CD4-positive, alpha-beta T cell treated with Interleukin-15 for 4 hours (primary cell): ENCODE results near the gene LAMB4.

Source experiments
- DNase-seq: peaks from one replicate; pipeline ENCODE4 v3.0.0-alpha.2; 2020; ENCODE audit warnings: low spot score

LAMB4 gene

DNA sequence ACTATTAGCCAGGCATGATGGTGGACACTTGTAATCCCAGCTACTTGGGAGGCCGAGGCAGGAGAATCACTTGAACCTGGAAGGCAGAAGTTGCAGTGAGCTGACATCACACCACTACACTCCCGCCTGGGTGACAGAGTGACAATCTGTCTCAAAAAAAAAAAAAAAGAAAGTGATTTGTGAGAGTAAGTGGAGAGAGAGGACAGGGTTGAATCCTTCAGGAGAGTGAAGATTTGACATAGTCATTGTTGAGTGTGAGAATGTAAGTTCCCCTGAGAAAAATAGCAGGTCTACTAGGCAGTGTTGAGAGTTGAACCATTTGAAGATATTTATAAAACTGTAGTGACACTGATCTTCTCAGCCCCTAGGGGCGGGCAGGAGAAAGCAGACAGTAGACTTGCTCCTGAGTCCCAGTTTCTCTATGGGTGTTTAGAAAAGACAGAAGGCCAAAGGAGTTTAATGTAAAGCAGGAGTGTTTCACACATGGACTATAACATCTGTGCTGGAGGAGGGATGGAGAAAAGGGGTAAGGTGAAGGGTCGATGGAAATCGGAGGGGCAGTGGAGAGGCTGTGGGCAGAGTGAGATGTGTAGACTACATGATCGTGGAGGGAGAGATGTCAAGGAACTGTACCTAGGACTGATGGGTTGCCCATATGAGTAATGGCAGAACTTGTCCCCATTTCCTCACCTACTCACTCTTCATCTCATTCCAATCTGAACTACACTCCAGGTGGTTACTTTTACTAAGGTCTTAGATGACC, 13.7 kb upstream of the LAMB4 start:
- DNase-seq = no peak

DNA sequence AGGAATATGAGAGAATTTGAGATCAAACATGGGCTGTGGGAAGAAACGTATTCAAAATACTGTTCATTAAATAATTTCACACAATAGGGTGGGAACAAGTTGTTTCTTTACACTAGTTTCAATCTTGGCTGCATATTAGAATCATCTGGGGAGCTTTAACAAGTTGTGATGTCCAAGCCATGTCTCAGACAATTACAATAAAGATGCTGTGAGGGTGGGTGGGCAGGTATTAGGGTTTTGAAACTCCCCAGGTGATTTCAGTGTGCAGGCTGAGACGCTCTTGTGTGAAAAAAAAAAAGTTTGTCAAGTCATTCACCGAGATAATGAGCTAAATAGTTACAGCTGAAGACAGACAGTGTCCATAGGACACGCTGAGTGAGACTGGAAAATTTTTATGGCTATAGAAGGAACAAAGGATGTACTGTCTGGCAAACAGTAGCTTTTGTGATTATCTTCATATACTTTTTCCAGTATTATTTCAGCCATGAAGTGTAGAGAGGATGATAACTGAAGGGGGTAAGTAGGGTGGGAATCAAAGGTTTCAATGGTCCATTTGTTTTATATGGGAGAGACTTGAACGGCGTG, 12.6 kb upstream of the LAMB4 start:
- no peak for DNase-seq

DNA sequence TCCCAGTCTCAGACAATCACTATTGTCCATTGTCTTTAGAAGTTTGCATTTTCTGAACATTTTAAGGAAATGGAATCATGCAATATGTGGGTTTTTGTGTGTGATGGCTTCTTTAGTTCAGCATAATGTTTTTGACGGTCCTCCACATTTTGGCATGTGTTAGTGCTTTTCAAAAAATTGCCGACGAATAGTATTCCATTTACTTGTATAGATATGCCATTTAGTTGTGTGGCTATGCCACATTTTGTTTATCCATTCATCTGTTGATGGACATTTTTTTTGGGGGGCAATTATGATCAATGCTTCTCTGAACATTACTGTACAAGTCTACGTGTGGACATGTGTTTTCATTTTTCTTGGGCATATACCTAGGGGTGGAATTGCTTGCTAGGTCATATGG, 12.0 kb upstream of the LAMB4 start:
- DNase-seq = no peak

DNA sequence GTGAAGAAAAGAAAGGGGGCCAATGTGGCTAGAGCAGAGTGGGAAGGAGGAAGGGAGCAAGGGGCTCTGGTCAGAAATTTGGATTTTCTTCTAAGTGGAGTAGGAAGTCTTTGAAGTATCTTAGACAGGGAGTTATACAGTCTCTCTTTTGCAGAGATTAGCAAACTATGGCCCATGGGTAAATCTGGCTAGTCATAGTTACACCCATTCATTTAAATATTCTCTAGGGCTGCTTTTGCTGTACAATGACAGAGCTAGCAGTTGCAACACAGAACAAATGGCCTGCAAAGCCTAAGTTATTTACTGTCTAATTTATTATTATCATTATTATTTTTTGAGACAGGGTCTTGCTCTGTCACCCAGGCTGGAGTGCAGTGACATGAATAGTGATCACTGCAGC, 10.5 kb upstream of the LAMB4 start:
- no peak for DNase-seq

DNA sequence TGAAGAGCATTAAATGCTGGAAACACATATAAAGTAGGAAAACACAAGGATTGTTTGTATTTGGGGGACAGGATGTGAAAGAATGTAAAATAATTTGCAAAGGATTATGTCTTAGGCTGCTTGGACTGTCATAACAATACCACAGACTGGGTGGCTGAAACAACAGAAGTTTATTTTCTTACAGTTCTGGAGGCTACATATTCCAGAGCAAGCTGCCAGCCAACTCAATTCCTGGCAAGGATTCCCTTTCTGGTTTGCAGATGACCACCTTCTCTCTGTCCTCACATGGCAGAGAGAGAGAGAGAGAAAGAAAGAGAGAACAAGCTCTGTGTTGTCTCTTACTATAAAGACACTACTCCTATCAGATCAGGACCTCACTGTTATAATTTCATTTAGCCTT, 8.8 kb upstream of the LAMB4 start:
- no peak for DNase-seq

DNA sequence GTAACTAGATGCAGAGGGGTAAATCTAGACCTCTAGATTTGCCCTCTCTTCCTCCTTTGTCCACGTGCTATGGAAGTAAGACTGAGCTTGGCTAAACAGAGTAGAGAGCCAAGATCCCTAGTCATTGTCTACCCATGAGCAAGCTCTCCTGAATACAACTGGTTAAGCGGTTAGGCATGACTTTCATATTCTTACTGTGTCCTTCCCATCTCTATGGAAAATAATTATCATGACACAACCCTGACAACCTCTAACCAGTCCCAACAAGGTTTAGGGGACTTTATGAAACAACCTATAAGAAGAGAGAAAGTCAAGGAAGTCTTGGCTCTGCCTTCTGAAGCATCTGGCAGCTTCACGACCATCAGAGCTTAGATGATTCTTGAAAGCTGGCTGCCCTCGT, 7.8 kb upstream of the LAMB4 start:
- DNase-seq = no peak

DNA sequence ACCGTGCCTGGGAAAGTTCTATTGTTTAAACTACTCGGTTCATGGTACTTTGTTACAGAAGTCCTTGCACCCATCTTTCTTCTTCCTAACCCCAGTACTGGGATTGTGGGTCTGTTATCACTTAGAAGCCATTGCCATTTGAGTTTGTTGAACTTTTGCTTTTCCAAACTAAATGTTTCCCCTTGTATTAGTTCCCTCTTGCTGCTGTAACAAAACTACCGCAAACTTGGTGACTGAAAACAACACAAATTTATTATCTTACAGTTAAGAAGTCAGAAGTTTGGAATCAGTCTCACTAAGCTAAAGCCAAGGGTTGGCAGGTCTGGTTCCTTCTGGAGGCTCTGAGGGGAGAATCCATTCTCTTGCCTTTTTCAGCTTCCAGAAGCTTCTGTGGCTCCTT, 6.9 kb upstream of the LAMB4 start:
- no peak for DNase-seq

DNA sequence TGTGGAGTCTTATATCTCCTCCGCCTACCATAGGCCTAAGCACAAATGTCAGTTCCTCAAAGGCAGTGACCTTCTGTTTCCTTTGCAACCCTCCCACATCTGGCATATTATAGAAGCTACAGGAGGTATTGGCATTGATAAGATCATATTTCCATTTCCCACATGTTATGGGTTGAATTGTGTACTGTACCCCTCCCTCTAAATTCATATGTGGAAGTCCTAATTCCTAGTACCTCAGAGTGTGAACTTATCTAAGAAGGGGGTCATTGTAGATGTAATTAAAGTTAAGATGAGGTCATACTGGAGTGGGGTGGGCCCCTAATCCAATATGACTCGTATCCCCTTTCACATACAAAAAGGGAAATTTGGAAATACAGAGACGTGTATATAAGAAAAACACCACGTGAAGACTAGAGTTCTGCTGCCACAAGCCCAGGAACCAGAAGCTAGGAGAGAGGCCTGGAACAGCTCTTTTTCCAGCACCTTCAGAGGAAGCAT, 6.1 kb upstream of the LAMB4 start:
- DNase-seq = no peak

DNA sequence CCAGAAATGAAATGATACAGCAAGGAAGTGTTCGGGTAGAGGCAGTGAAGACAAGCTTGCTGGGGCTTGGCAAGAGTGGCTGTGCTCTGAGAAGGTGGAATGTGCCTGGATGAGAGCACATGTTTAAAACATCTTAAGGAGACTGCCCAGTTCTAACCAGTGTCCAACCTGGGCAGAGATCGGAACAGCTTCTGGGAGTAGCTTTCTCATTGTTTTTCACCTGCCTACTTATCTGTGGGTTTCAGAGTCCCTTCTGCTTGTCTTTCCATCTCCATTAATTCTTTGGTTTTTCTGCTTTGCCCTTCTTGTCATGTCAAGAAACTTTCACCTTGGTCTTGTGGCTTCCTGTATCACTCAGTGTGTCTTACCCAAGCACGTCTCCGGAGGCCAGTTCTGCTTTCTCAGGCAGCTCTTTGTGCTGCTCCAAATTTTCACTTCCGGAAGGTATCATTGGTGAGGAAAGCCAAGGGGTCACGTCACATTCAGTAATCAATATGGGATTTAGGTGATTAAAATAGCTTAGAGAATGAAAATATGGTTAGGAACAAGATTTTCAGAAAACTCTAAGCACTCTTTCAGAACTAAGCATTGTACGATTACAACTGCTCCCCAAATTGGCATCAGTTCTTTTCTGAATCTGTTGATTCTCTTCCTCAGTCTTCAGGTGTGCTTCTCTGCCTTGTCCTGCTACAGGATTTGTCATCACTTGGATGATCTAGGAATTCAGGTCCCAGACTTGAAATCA, 5.5 kb upstream of the LAMB4 start:
- no peak for DNase-seq

DNA sequence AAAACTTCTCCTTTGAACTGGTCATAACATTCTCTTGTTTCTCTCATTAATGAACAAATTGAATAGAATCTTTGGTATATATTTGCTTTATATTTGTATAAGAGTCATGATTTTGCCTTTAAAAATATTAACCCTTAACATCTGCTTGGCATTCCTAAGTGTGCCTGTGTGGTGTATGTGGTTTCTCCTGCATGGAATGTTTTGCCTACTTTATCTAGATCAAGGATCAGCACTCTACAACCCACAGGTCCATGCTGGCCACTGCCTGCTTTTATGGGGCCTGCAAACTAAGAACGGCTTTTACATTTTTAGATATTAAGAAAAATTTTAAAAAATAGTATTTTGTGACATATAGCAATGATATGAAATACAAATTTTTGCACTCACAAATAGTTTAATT, 4.3 kb upstream of the LAMB4 start:
- DNase-seq = no peak

DNA sequence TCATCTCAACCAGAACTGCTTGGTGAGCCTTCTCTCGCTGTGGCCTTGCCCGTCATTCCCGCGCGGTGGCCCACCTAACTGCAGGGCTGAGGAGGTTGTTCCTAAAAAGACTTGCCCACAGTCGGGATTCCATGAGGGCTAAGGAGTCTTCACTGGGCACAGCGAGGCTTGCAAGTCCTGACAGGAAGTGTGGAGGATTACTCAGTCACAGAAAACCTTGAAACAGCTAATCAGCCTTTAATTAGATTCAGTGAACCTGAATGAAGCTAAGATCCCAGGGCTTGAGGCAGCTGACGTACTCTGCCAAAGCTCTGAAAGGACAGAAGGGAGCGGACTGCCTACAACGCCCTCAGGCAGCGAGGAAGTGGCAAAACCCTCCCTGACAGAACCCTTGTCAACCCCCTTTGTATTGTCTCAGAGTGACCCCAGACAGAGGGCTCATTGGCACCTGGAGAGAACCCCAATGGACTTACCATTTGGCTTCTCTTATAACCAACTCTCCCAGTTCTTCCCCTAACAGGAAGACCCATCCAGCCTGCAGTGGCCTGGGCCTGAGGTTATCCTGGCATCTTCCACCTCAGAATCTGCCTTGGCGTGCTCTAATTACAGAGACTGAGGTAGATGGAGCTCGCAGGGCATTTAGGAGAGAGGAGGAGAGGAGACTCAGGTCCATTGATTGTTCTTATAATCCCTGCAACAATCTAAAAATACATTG, 2.5 kb upstream of the LAMB4 start:
- no peak for DNase-seq

DNA sequence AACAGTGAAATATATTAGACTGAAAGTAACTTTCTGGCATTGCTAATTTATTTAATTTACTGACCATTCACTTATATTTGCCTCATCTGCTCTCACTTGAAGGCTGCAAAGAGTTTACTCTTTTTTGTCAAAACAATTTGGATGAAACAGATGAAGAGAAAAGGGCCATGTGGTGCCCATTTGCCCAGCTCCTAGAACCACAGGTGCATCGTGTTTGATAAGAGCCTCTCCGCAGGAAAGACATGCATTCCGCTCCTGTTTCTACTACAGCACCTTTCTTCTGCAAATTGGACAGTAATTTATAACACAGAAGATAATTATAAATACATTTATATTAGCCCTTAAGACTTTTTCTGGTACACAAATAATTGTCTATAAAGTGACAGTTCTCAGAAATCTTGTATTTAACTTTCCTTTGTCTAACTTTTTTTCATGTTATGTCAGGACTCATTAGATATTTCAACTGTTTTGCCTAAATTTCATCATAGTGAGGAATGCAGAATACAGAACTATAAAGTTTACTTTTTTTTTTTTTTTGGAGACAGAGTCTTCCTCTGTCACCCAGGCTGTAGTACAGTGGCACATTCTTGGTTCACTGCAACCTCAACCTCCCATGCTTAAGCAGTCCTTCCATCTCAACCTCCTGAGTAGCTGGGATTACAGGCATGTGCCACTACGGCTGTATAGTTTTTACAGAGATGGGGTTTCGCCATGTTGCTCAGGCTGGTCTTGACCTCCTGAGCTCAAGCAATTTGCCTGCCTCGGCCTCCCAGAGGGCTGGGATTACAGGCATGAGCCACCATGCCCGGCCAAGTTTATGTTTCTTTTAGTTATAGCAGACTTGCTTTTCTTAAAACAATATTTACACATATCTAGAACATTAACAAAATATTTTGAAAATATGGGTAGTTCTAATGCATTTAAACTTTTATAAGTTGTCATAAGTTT, 869 bp downstream of the LAMB4 start:
- no peak for DNase-seq

DNA sequence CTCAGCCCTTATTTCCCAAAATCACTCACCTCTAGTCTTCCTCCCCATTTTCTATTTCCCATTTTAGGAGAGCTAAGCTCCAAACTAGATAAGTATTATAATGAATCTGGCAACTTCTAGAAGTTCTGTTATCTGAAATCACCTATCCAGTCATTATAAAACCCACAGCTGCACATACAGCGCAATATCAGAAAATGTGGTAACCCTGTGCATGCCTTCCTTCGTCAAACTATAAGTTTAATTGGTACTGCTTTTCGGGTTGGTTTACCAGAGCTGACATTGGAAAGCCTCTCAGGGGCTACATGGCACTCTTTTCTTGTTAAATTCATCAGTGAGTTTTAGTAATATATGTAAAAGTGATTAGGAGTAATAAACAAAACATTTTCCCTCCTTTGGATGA, 1.6 kb downstream of the LAMB4 start:
- no peak for DNase-seq

DNA sequence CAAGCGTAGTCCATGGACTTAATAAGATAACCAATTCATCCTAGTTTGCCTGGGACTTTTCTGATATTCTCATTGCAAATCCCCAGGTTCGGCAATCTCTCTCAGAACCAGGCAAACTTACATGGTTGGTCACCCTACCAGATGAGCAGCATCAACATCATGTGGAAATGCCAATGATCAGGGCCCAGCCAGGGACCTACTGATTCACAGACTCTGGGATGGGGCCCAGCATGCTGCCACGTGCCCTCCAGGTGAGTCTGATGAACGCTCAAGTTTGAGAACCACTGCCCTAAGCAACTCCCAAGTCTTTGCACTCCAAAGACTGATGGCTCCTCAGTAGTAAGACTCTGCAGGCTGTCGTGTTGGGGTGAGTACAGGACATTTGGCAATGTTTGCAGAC, 2.7 kb downstream of the LAMB4 start:
- DNase-seq = no peak

DNA sequence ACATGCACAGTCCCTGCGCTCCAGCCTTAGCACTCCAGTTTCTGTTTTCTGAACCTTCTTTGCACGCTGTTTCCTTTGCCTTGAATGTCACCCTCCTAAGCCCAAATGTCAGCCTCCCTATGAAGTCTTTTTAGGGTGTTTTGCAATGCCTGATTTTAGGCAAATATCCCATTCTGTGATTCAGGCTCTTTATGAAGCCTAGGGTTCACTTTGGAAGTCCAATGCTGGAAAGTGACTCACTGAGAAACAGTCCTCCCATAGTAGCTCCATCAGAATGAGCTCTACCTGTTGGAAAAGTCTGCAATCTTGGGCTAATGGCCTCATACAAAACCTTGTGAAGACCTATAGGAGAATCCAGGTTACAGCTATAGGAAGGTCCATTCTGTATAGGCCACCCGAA, 5.3 kb downstream of the LAMB4 start:
- DNase-seq = no peak

DNA sequence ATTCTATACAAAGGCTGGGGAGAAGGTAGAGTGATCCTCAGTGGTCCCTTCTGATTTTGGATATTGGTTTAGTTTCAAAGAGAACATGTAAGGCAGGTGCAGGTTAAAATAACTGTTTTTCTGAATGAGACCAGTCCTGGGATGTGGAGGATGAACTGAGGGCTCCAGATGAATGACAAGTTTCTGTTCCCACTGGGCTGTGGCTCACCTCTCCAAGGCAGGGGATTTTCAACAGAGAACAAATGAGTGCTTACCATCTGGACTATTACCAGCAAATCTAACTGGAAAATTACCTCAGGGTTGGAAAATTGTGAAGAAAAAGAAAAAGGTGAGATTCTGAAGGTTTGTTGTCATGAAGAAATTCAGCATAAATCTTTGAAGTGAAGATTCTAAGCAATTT, 8.0 kb downstream of the LAMB4 start:
- no peak for DNase-seq

DNA sequence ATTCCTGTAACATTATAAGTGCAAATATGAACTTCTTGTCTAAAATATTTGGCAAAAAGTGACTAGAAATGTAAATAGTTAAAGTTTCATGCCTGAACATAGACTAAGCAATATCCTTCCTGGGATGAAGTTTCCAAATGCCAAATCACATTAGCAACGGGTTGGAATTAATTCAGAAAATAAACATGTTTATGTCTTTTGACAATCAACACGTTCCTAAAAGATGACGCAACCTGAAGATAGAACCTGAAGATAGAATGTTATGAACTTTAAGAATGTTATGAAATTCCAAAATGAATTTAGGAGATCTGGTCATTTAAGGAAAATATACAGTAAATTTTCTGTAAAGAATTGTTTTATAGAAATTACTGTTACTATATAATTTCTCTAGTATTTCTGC, 9.2 kb downstream of the LAMB4 start:
- DNase-seq = no peak

DNA sequence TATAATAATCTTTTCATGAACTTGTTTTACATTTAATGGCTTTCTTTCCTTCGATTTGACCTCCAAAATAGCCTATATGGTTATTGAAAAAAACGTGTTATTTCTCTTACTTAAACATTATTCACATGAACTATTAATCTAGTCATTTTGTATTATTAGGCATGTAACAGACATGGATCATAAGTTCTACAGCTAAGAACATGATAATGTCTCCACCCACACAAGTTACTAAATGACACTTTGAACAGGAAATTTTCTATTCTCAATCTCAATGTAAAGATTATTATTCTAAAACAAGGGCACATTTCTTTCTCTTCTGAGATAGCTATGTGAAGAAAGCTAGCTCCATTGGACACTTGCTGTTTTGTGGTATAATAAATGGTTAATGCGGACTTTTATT, 10.0 kb downstream of the LAMB4 start:
- no peak for DNase-seq

DNA sequence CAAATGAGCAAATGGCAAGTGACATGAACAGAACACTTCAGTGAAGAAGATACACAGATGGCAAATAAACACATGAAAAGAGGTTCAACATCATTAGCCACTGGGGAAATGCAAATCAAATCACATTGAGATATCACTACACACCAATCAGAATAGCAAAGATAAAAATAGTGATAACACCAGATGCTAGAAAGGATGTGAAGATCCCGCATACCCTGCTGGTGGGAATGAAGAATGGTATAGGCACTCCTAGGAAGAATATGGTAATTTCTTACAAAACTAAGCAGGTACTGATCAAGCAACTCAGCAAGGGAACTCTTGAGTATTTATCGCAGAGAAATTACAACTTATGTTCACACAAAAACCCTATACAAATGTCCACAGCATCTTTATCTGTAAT, 11.2 kb downstream of the LAMB4 start:
- no peak for DNase-seq

DNA sequence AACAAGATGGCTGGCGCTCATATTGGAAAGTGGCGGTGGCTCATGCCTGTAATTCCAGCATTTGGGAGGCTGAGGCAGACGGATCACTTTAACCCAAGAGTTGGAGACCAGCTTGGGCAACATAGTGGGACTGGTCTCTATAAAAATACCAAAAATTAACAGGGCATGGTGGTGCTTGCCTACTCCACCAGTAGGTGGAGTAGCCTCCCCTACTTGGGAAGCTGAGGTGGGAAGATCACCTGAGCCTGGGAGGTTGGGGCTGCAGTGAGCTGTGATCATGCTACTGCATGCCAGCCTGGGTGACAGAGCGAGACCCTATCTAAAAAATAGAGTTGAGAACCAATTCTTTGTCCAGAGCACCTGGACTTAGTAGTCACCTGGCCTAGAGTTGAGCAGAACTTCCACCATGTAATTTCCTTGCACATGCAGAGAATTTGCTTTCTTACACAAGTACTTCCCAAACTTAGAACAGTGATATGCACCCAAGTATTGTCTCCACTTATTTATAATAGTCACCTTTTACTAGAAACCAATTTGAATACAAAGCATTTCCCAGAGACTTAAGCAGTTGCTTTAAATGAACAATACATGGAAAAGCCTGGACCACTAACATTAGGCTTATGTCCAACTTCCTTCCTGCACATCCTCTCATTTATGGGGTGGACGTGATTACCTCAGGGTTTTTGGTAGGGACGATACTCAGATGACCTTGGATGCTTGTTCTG, 15.9 kb downstream of the LAMB4 start:
- no peak for DNase-seq

DNA sequence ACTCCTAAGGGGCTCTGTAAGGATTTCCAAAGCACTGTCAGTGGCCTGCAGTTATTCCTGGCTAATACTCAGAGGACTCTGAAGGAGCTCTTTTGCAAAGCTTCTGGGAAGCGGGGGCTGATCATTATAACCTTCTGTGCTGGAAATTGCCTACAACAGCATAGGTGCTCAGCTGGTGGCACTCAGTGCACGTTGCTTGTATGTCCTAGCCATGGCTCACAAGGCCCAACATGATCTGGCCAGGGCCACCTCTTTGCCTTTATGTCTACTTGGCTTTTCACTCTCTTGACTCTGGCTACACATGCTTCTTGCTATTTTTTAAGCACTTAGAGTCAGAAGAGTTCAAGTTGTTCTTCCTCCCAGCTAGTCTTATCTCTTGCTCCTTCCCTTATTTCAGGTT, 17.5 kb downstream of the LAMB4 start:
- DNase-seq = no peak
